Measurements from ENCODE around the gene STXBP5.

STXBP5 gene

GRCh38 chr6:147437615-147438014, 233.4 kb downstream of the STXBP5 start:
- no peak for DNase-seq (ENCODE audit: low read depth)

- DNase-seq (ENCODE audit: low read depth) = no peak
These were observed 234.7 kb downstream of the STXBP5 start for GRCh38 chr6:147438758-147439528.

Data from activated T-cell treated with anti-CD3 and anti-CD28 coated beads for 48 hours (primary cell).